GM12892 (cell line): Measurements from ENCODE around the gene AHCTF1.
A peak's percentile ranks its signal among the peaks of the same experiment; 100 is the strongest.
"Not testable (repeated sequence)": the region's sequence is repeated elsewhere in the genome, so short reads cannot be mapped to it uniquely, and the experiment has no call there.

ENCODE experiments used
- DNase-seq: peaks from one replicate; pipeline ENCODE4 v3.0.0; 2011; ENCODE audit not compliant: insufficient read length
- FAIRE-seq: peaks from 2 replicates; lab custom pipeline; 2011; peaks lifted over from hg19 to GRCh38; lab: Jason Lieb, UNC
- POLR2A ChIP-seq: IDR thresholded peaks from 2 replicates; pipeline ENCODE4 v1.6.1; 2011; ENCODE audit warnings: low read depth, low read length, control low read depth
- POLR2AphosphoS5 ChIP-seq: IDR thresholded peaks from 2 replicates; pipeline ENCODE4 v1.6.1; 2011; ENCODE audit warnings: low read depth, low read length, control low read depth
- TAF1 ChIP-seq: IDR thresholded peaks from 2 replicates; pipeline ENCODE4 v1.6.1; 2011; ENCODE audit warnings: low read depth, mild to moderate bottlenecking, control low read depth, low read length, borderline replicate concordance

The AHCTF1 gene

DNA sequence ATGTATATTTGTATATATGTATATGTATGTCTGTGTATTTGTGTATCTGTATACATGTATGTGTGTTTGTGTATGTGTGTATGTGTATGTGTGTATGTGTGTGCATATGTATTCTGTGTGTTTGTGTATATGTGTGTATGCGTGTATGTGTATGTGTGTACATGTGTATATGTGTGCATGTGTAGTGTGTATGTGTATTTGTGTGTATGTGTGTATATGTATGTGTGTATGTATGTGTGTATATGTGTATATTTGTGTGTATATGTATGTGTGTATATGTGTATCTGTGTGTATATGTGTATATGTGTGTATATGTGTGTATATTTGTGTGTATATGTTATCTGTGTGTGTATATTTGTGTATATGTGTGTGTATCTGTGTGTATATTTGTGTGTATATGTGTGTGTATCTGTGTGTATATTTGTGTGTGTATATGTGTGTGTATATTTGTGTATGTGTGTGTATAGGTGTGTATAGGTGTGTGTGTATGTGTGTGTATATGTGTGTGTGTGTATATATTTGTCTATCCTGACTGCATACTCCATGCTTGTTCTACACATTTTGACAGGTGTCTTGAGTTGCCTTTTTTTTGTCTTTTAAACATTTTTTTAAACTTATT is 106.1 kb downstream of the AHCTF1 start:
- no peak for TF ChIP-seq POLR2AphosphoS5
- TF ChIP-seq TAF1: no peak
- no peak for TF ChIP-seq POLR2A
- FAIRE-seq (no peak), DNase-seq (no peak)

DNA sequence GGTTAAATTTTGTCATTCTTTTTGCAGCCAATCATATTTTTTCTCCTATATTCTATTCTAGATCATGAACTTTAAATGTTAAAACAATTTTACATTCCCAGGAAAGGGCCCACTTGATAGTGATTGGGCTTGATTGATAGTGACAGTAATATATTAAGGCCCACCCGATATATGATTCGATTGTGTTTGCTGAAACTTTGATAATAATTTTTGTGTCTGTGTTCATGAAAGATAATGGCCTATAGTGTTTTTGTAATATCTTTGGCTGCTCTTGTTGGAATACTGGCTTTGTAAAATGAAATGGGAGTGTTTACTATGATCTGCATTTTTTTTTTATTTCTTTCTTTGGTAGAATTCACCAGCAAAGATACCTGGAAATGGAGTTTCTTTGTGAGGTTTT is 107.2 kb downstream of the AHCTF1 start:
- no peak for DNase-seq
- TF ChIP-seq POLR2AphosphoS5 (no peak), TAF1 (no peak), POLR2A (no peak)
- no peak for FAIRE-seq

GRCh38 chr1:246822154-246822553 is 109.6 kb downstream of the AHCTF1 start:
- DNase-seq, FAIRE-seq: not testable (repeated sequence)

DNA sequence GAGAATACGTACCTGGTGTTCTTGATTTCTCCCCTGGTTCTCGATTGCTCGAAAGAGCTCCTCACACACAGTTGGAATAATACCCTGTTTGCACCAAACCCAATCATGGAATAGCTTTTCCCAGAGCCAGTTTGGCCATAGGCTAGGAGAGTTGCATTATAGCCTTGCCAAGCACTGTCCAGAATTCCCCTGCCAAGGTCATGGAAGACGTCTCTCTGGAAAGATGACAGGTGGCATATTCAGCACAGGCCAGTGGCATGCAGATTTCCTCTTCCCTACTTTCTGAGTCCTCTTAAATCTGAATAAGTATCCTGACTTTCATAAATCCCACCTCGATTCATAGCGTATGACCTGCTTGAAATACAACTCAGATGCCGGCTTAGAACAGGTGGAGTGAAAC is 111.1 kb downstream of the AHCTF1 start:
- DNase-seq (no peak), FAIRE-seq (no peak)
- TF ChIP-seq POLR2AphosphoS5 (no peak), POLR2A (no peak), TAF1 (no peak)

DNA sequence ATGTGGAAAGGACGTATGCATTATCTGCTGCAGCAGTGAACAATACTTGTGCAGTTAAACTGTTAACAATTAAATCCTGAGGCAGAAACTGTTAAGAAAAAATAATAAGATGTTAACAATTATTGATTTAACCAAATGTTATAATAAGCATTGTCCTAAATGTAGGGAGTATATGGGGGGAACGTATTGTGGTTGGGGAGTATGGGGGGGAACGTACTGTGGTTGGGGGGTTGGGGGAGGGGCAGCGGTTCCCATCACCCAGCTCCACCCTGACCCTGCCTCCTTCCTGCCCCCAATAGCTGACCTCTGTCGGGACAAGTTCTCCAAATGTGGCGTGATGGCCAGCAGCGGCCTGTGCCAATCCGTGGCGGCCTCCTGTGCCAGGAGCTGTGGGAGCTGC is 114.0 kb downstream of the AHCTF1 start:
- FAIRE-seq: peak; percentile 94
- DNase-seq: not testable (repeated sequence)

DNA sequence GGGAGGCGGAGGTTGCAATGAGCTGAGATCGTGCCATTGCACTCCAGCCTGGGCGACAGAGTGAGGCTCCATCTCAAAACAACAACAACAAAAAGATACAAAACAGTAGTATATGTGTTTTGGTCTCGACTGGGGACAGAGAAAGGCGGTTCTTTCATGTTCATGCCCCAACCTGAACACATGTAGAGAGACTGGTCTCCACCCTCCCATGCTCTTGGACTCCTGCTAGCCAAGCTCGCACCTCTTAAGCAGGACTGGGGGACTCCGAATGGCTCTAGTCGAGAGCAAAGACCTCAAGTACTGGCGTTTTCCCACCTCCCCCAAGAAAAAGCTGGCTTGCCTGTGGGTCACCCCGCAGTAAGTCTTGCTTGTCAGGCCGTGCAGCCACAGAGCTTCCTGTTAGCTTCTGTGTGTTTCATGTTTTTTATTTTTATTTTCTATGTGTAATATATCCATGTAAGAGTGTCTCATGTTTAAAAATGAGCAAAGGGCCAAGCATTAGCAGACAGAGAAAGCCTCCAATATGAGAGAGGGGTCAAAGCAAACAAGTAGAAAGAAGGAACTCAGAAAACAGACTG is 116.0 kb downstream of the AHCTF1 start:
- TF ChIP-seq POLR2A (no peak), TAF1 (no peak), POLR2AphosphoS5 (no peak)
- FAIRE-seq (no peak), DNase-seq (no peak)

- no peak for DNase-seq
- TF ChIP-seq TAF1: no peak
- TF ChIP-seq POLR2A: no peak
- no peak for TF ChIP-seq POLR2AphosphoS5
- FAIRE-seq: no peak
These were observed 116.9 kb downstream of the AHCTF1 start for GRCh38 chr1:246814890-246815289.

DNA sequence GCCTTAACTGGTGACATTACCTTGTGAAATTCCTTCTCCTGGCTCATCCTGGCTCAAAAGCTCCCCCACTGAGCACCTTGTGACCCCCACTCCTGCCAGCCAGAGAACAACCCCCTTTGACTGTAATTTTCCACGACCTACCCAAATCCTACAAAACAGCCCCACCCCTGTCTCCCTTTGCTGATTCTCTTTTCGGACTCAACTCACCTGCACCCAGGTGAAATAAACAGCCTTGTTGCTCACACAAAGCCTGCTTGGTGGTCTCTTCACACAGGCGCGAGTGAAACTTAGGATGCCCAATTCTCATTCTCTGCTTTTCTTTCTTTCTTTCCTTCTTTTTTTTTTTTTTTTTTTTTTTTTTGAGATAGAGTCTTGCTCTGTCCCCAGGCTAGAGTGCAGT is 118.4 kb downstream of the AHCTF1 start:
- DNase-seq: not testable (repeated sequence)

DNA sequence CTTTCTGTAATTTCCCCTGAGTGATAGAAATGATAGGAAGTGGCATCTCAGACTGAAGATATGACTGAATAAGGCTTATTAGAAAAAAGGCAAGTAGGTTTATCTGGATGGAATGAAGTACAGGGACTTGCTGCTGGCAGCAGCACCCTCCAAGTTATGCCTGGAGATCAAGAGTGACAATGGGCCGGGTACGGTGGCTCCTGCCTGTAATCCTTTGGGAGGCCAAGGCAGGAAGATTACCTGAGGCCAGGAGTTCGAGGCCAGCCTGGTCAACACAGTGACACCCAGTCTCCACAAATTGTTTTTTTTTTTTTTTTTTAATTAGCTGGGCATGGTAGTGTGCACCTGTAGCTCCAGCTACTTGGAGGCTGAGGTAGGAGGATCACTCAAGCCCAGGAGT is 119.8 kb downstream of the AHCTF1 start:
- FAIRE-seq: no peak
- TF ChIP-seq POLR2A (no peak), TAF1 (no peak), POLR2AphosphoS5 (no peak)
- no peak for DNase-seq

More for the DNA sequence above, 118.4 kb downstream of the AHCTF1 start:
- FAIRE-seq: not testable (repeated sequence)

DNA sequence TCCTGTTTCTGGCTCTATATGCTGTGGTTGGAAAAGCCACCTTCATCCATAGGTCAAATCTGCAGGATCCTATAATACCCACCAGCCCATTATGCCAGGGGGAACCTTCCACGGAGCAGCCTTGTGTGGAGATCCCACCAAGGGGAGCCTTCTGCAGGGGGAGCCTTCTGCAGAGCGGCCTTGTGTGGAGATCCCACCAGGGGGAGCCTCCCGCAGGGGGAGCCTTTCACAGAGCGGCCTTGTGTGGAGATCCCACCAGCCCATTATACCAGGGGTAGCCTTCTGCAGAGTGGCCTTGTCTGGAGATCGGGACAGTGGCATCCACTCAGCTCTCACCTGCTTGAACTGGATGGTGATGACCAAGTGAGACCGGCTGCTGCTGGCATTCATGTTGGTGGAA is 122.3 kb downstream of the AHCTF1 start:
- TF ChIP-seq POLR2AphosphoS5 (no peak), TAF1 (no peak), POLR2A (no peak)
- no peak for FAIRE-seq

GRCh38 chr1:246805135-246805716 is 126.5 kb downstream of the AHCTF1 start:
- TF ChIP-seq POLR2AphosphoS5: no peak
- TF ChIP-seq POLR2A: no peak
- no peak for TF ChIP-seq TAF1
- DNase-seq: no peak
- no peak for FAIRE-seq

More for the DNA sequence above, 122.3 kb downstream of the AHCTF1 start:
- DNase-seq: no peak

GRCh38 chr1:246803883-246804282 is 127.9 kb downstream of the AHCTF1 start:
- TF ChIP-seq TAF1: no peak
- TF ChIP-seq POLR2AphosphoS5: no peak
- no peak for TF ChIP-seq POLR2A
- FAIRE-seq: no peak
- no peak for DNase-seq
